Measurements from ENCODE around the gene CHCHD6. TPM values are rescaled to one million over a fixed set of nuclear protein-coding genes. Genes with fewer than 3 reads are reported as not detected.
A peak's percentile ranks its signal among the peaks of the same experiment; 100 is the strongest.

The CHCHD6 gene
- total RNA-seq, 2 donors from 2014 or later, result 9.9 to 15.5 TPM

- Mint-ChIP-seq H3K4me1 (ENCODE audit: low read depth) (no peaks in the 10 kb centered on the region), H3K9me3 (no peaks in the 10 kb centered on the region), H3K27ac (no peak overlapping the region), H3K27me3 (ENCODE audit: low read depth) (no peaks in the 10 kb centered on the region), H3K36me3 (ENCODE audit: insufficient read depth in 2 of 2) (no peaks in the 10 kb centered on the region), H3K4me3 (no peak overlapping the region)
- DNase-seq (no peak), ATAC-seq (replicated peaks in 1 of 2) (no peak)
Observed at GRCh38 chr3:126946405-126946804, 242.4 kb downstream of the CHCHD6 start.

- Mint-ChIP-seq H3K4me3 (no peak overlapping the region), H3K36me3 (ENCODE audit: insufficient read depth in 2 of 2) (no peaks in the 10 kb centered on the region), H3K27me3 (ENCODE audit: low read depth) (no peaks in the 10 kb centered on the region), H3K9me3 (no peaks in the 10 kb centered on the region), H3K4me1 (ENCODE audit: low read depth) (no peaks in the 10 kb centered on the region), H3K27ac (no peak overlapping the region)
- DNase-seq (no peak), ATAC-seq (replicated peaks in 1 of 2) (no peak)
Observed at GRCh38 chr3:126947429-126947828, 243.4 kb downstream of the CHCHD6 start.

DNA sequence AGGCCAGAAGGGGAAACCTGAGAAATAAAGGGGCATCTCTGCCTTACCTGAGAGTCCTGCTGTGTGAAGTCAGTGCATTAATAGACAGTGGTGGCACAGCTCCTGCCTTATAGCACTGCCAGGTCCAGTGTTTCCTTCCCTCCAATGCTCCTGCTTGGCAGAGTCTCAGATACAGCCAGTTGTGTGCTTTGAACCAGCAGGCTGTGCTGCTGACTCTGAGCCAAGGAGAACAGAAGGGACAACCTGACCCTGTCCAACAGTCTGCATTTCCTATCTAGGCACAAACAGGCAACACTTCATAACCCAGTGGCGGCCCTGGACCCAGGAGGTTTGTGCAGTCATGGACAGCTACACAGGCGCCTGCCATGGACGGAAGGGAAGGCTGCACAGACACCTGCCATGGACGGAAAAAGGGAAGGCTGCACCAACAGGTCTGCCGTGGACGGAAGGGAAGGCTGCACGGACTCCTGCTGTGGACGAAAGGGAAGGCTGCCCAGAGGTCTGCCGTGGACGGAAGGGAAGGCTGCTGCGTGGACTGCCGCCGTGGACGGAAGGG, 245.0 kb downstream of the CHCHD6 start:
- H3K27me3 Mint-ChIP-seq (ENCODE audit: low read depth), result no peaks in the 10 kb centered on the region
- no peak for DNase-seq
- no peak overlapping the region for H3K4me3 Mint-ChIP-seq
- ATAC-seq (replicated peaks in 1 of 2), result no peak
- no peaks in the 10 kb centered on the region for H3K9me3 Mint-ChIP-seq
- no peak overlapping the region for H3K27ac Mint-ChIP-seq
- no peaks in the 10 kb centered on the region for H3K4me1 Mint-ChIP-seq (ENCODE audit: low read depth)
- no peaks in the 10 kb centered on the region for H3K36me3 Mint-ChIP-seq (ENCODE audit: insufficient read depth in 2 of 2)

- no peaks in the 10 kb centered on the region for H3K4me1 Mint-ChIP-seq (ENCODE audit: low read depth)
- no peak overlapping the region for H3K27ac Mint-ChIP-seq
- no peaks in the 10 kb centered on the region for H3K9me3 Mint-ChIP-seq
- DNase-seq (no peak), ATAC-seq (replicated peaks in 1 of 2) (no peak)
- no peaks in the 10 kb centered on the region for H3K27me3 Mint-ChIP-seq (ENCODE audit: low read depth)
- no peak overlapping the region for H3K4me3 Mint-ChIP-seq
- H3K36me3 Mint-ChIP-seq (ENCODE audit: insufficient read depth in 2 of 2), result no peaks in the 10 kb centered on the region
Observed at GRCh38 chr3:126951561-126951960, 247.5 kb downstream of the CHCHD6 start.

DNA sequence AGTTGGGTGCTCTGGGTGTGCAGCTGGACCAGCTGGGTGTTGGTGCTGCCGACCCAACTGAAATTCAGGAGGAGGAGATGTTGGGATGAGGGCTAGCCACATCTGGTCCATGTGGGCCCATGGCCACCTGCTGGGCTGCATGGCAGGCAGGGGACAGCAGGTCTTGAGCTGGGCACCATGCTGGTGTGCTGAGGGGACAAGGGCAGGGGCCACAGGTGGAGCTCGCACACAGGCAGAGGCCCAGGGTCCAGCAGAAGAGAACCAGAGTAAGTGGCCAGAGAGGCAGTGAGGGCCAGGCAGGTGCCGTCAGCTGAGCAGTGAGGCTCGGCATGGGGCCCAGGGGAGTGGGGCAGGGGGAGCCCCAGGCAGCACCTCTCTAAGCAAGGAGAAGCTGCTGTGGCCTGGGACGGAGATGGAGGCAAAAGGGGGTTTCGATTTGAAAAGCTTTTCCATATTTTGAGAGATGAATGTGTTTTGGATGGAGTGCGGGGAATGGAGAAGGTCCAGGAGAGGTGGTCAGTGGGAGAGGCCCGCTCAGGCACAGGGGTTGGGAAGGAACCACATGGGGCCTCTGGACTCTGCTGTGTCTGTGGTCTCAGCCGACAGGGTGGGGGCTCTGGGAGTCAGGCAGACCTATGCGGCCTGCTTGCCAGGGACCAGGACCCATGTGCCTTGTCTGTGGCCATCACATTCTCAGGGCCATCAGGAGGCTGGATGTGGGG, 248.4 kb downstream of the CHCHD6 start:
- H3K36me3 Mint-ChIP-seq (ENCODE audit: insufficient read depth in 2 of 2), result no peaks in the 10 kb centered on the region
- H3K27ac Mint-ChIP-seq, result no peak overlapping the region
- no peaks in the 10 kb centered on the region for H3K9me3 Mint-ChIP-seq
- no peak overlapping the region for H3K4me3 Mint-ChIP-seq
- H3K4me1 Mint-ChIP-seq (ENCODE audit: low read depth), result no peaks in the 10 kb centered on the region
- no peak for DNase-seq
- no peak for ATAC-seq (replicated peaks in 1 of 2)
- H3K27me3 Mint-ChIP-seq (ENCODE audit: low read depth), result no peaks in the 10 kb centered on the region

GRCh38 chr3:126952983-126953660, 249.1 kb downstream of the CHCHD6 start:
- ATAC-seq (replicated peaks in 1 of 2) (no peak), DNase-seq (no peak)
- no peak overlapping the region for H3K4me3 Mint-ChIP-seq
- H3K9me3 Mint-ChIP-seq, result no peaks in the 10 kb centered on the region
- H3K27me3 Mint-ChIP-seq (ENCODE audit: low read depth), result no peaks in the 10 kb centered on the region
- no peaks in the 10 kb centered on the region for H3K4me1 Mint-ChIP-seq (ENCODE audit: low read depth)
- H3K27ac Mint-ChIP-seq, result no peak overlapping the region
- no peaks in the 10 kb centered on the region for H3K36me3 Mint-ChIP-seq (ENCODE audit: insufficient read depth in 2 of 2)

DNA sequence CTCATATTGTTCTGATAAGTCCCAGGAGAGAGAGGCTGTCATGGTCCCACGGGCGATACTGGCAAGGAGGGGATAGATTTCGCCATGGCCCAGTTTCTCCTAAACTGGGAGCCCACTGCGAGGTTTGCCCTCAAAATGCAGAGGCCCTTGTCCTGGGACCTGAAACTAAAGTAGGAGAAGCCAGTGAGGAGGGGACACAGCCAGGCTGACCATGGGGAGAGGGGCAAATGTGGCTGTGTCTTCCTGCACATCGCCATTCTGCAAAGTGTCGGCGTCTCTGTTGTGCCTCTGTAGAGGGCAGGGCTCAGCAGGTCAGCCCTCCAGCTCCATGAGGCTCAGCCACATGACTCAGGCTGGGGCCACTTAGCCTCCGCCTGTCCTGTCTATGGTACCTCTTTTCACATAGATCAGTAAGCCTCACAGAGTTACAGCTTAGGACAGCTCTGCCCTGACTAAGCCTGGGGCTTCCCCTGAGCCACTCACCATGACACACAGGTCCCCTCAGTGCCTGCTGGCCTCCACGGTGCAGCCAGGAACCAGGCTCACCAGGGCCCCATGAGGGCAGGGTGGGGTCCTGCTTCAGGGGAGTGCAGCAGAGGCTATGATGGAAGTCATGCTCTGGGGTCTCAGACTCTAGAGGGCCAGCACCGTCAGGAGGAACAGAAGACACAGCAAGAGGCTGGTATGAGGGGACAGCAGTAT, 250.3 kb downstream of the CHCHD6 start:
- ATAC-seq (replicated peaks in 1 of 2), result peak; percentile 72 to 92
- Mint-ChIP-seq H3K4me3 (no peak overlapping the region), H3K4me1 (ENCODE audit: low read depth) (no peaks in the 10 kb centered on the region), H3K27ac (no peak overlapping the region), H3K27me3 (ENCODE audit: low read depth) (no peaks in the 10 kb centered on the region), H3K9me3 (no peaks in the 10 kb centered on the region), H3K36me3 (ENCODE audit: insufficient read depth in 2 of 2) (no peaks in the 10 kb centered on the region)
- DNase-seq, result peak in 1 of 2 donors; percentile 13

DNA sequence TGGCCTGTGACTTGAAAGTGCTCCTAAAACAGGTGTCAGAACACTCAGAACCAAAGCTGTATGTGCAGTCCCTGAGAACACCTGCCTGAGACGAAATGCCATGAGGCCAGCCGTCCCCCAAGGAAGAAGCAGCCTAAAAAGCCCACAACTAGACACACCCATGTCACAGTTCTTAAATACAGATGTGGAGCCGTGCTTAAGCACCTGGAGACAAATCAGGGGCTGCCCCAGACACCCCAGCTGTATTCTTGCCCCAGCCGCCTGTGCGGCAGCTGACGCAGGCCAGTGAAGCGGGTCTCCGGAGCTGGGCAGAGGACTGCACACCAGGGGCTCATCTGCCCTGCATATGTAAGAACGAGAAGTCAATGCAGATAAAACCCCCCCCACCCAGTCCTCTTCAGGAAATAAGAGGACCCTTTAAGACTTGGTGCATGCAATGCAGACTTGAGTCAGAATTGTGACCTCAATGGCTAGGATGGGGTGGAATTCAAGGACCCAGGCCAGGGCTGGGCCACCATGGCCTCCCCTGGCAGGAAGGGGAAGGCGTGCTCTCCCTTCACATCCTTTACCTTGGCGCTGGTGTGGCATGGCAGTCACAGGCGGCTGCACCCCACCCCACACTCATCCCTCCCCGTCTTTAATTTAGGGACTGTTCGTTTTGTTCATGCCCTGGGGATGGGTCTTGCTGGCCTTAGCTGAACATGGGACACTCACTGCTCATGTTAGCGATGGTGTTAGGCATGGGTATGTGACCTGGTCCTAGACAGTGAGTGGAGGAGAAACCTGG, 251.2 kb downstream of the CHCHD6 start:
- Mint-ChIP-seq H3K4me1 (ENCODE audit: low read depth) (no peaks in the 10 kb centered on the region), H3K4me3 (no peak overlapping the region), H3K27ac (no peak overlapping the region), H3K27me3 (ENCODE audit: low read depth) (no peaks in the 10 kb centered on the region), H3K36me3 (ENCODE audit: insufficient read depth in 2 of 2) (peaks cover 0 to under 1% of the 10 kb centered on the region in 2 donors), H3K9me3 (no peaks in the 10 kb centered on the region)
- ATAC-seq (replicated peaks in 1 of 2) (no peak), DNase-seq (no peak)

GRCh38 chr3:126956361-126956760, 252.3 kb downstream of the CHCHD6 start:
- H3K4me1 Mint-ChIP-seq (ENCODE audit: low read depth), result no peaks in the 10 kb centered on the region
- H3K36me3 Mint-ChIP-seq (ENCODE audit: insufficient read depth in 2 of 2), result peaks cover 0 to 2% of the 10 kb centered on the region in 2 donors
- no peak overlapping the region for H3K4me3 Mint-ChIP-seq
- DNase-seq (no peak), ATAC-seq (replicated peaks in 1 of 2) (no peak)
- no peaks in the 10 kb centered on the region for H3K27me3 Mint-ChIP-seq (ENCODE audit: low read depth)
- no peak overlapping the region for H3K27ac Mint-ChIP-seq
- no peaks in the 10 kb centered on the region for H3K9me3 Mint-ChIP-seq

- H3K4me3 Mint-ChIP-seq, result no peak overlapping the region
- no peaks in the 10 kb centered on the region for H3K27me3 Mint-ChIP-seq (ENCODE audit: low read depth)
- no peak for ATAC-seq (replicated peaks in 1 of 2)
- no peaks in the 10 kb centered on the region for H3K9me3 Mint-ChIP-seq
- no peak overlapping the region for H3K27ac Mint-ChIP-seq
- peaks cover 0 to 2% of the 10 kb centered on the region in 2 donors for H3K36me3 Mint-ChIP-seq (ENCODE audit: insufficient read depth in 2 of 2)
- no peaks in the 10 kb centered on the region for H3K4me1 Mint-ChIP-seq (ENCODE audit: low read depth)
- no peak for DNase-seq
Observed at GRCh38 chr3:126956866-126957650, 253.0 kb downstream of the CHCHD6 start.

DNA sequence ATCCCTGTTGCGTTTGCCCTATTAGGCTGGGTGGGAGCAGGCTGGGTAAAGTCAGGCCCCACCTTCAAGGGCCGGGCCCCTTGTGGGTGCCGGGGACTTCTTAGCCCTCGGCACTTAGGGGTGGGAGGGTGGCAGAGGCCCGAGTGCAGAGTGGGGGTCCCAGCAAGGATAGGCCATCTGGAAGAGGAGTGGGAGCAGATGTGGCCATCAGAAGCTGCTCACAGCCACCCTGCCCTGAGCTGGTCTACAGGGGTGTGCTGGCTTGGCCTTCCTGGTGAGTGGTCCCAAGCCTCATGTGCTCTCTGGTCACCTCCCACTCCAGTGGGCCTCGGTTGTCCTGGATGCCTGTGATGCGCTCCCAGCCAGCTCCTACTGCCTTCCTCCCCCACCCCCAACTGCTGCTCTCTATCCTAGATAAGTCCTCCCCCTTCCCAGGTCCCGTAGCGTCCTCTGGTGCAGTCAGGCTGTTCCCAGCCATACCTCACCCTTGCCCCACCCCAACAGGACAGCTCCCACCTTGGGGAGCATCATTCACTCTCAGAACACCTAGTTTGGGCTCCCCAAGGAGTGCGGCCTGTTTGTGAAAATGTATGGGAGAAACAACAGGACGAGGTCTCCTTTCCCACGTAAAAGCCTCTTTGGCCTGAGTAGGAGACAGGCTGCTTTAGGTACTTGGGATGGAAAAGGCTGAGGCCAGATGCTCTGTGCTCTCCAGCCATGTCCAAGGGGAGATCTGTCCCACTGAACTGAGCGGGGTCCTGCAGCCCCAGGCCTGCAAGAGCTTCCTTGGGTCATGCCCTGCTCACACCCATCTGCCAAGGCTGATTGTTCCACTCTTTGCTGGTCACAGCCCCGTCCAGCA, 254.0 kb downstream of the CHCHD6 start:
- Mint-ChIP-seq H3K4me3 (no peak overlapping the region), H3K27ac (no peak overlapping the region), H3K36me3 (ENCODE audit: insufficient read depth in 2 of 2) (peaks cover 0 to 2% of the 10 kb centered on the region in 2 donors), H3K9me3 (no peaks in the 10 kb centered on the region), H3K27me3 (ENCODE audit: low read depth) (no peaks in the 10 kb centered on the region), H3K4me1 (ENCODE audit: low read depth) (no peaks in the 10 kb centered on the region)
- DNase-seq (no peak), ATAC-seq (replicated peaks in 1 of 2) (no peak)
